HG03469 (cell line): ENCODE data around the gene CLTA.
"Not testable (repeated sequence)": the region's sequence is repeated elsewhere in the genome, so short reads cannot be mapped to it uniquely, and the experiment has no call there.

Experiments used
- ATAC-seq: cut with Tn5 transposase; IDR thresholded peaks from one replicate; pipeline ENCODE4 v1.9.1; 2021; ENCODE audit warnings: mild to moderate bottlenecking, moderate library complexity, moderate number of reproducible peaks; ENCODE audit not compliant: unreplicated experiment

CLTA gene

GRCh38 chr9:36156116-36156515 is 34.6 kb upstream of the CLTA start:
- ATAC-seq = no peak

GRCh38 chr9:36158122-36158521 is 32.6 kb upstream of the CLTA start:
- ATAC-seq = no peak

- ATAC-seq = no peak
Observed at GRCh38 chr9:36158917-36159316, 31.8 kb upstream of the CLTA start.

- not testable (repeated sequence) for ATAC-seq
Observed at GRCh38 chr9:36159509-36159908, 31.2 kb upstream of the CLTA start.

- ATAC-seq = not testable (repeated sequence)
Observed at GRCh38 chr9:36160126-36160525, 30.6 kb upstream of the CLTA start.

- no peak for ATAC-seq
Observed at GRCh38 chr9:36161187-36161586, 29.5 kb upstream of the CLTA start.

- ATAC-seq = no peak
Observed at GRCh38 chr9:36162211-36162738, 28.4 kb upstream of the CLTA start.

- ATAC-seq = no peak
Observed at GRCh38 chr9:36163049-36163785, 27.5 kb upstream of the CLTA start.

GRCh38 chr9:36163786-36164170 is 26.9 kb upstream of the CLTA start:
- no peak for ATAC-seq

GRCh38 chr9:36164372-36164771 is 26.3 kb upstream of the CLTA start:
- ATAC-seq = no peak

- no peak for ATAC-seq
Observed at GRCh38 chr9:36164989-36165388, 25.7 kb upstream of the CLTA start.

GRCh38 chr9:36165826-36166167 is 24.9 kb upstream of the CLTA start:
- no peak for ATAC-seq

- ATAC-seq = no peak
Observed at GRCh38 chr9:36166168-36166927, 24.4 kb upstream of the CLTA start.

- ATAC-seq = no peak
Observed at GRCh38 chr9:36169166-36169565, 21.6 kb upstream of the CLTA start, which contains the start of gene CCIN. TSS of gene CCIN (plus strand) at chr9:36169388. CDS start at chr9:36169503, 115 bp downstream.

GRCh38 chr9:36169708-36170107 is 21.0 kb upstream of the CLTA start:
- no peak for ATAC-seq

- no peak for ATAC-seq
Observed at GRCh38 chr9:36170531-36170930, 20.2 kb upstream of the CLTA start.

- ATAC-seq = no peak
Observed at GRCh38 chr9:36173861-36174260, 16.9 kb upstream of the CLTA start.

GRCh38 chr9:36174271-36174670 is 16.4 kb upstream of the CLTA start:
- ATAC-seq = no peak

- ATAC-seq = no peak
Observed at GRCh38 chr9:36174731-36175130, 16.0 kb upstream of the CLTA start.

GRCh38 chr9:36175209-36175608 is 15.5 kb upstream of the CLTA start:
- not testable (repeated sequence) for ATAC-seq

GRCh38 chr9:36176496-36176895 is 14.2 kb upstream of the CLTA start:
- not testable (repeated sequence) for ATAC-seq

GRCh38 chr9:36177571-36177970 is 13.2 kb upstream of the CLTA start:
- ATAC-seq = no peak
